Panc1 (cell line): ENCODE data around the gene NLRP14.

ENCODE experiments used
- POLR2AphosphoS5 ChIP-seq: IDR thresholded peaks from 2 replicates; pipeline ENCODE4 v1.6.1; 2012; ENCODE audit warnings: mild to moderate bottlenecking, low read depth, low read length, moderate library complexity
- TCF7L2 ChIP-seq: IDR thresholded peaks from 2 replicates; pipeline ENCODE4 v1.6.1; 2011; ENCODE audit warnings: mild to moderate bottlenecking, low read depth, low read length, inconsistent platforms
- TF ChIP-seq, protein P1 (sequence below): fragments of 450-650 bp; IDR thresholded peaks from 2 replicates; pipeline ENCODE4 v1.5.1; 2017; ENCODE audit warnings: mild to moderate bottlenecking
- TF ChIP-seq, protein P2 (sequence below), 2 experiments: IDR thresholded peaks; 2 replicates each; pipeline ENCODE4 v1.6.1; 2011 to 2012; ENCODE audit warnings: low read depth in 2 of 2, control low read depth in 1 of 2, low read length in 1 of 2, mild to moderate bottlenecking in 1 of 2, moderate library complexity in 1 of 2; ENCODE audit not compliant: insufficient read depth in 1 of 2

DNA sequence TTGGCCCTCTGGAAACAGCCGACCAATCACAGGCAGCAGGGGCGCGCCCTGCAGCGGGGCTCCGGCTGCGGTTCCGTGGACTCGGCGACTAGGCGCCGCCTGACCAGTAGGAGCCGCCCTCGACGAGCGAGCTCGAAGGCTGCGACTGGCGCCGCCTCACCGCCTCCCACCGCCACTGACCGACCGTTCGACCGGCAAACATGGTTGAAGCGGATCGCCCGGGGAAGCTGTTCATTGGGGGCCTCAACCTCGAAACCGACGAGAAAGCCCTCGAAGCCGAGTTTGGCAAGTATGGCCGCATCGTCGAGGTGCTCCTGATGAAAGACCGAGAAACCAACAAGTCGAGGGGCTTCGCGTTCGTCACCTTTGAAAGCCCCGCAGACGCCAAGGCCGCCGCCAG, 68.6 kb downstream of the NLRP14 start, which contains the start of gene RBMXL2:
- TF ChIP-seq, protein P1, sequence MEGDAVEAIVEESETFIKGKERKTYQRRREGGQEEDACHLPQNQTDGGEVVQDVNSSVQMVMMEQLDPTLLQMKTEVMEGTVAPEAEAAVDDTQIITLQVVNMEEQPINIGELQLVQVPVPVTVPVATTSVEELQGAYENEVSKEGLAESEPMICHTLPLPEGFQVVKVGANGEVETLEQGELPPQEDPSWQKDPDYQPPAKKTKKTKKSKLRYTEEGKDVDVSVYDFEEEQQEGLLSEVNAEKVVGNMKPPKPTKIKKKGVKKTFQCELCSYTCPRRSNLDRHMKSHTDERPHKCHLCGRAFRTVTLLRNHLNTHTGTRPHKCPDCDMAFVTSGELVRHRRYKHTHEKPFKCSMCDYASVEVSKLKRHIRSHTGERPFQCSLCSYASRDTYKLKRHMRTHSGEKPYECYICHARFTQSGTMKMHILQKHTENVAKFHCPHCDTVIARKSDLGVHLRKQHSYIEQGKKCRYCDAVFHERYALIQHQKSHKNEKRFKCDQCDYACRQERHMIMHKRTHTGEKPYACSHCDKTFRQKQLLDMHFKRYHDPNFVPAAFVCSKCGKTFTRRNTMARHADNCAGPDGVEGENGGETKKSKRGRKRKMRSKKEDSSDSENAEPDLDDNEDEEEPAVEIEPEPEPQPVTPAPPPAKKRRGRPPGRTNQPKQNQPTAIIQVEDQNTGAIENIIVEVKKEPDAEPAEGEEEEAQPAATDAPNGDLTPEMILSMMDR, result no peak
- TF ChIP-seq TCF7L2 (no peak), POLR2AphosphoS5 (no peak)
- TF ChIP-seq, protein P2, sequence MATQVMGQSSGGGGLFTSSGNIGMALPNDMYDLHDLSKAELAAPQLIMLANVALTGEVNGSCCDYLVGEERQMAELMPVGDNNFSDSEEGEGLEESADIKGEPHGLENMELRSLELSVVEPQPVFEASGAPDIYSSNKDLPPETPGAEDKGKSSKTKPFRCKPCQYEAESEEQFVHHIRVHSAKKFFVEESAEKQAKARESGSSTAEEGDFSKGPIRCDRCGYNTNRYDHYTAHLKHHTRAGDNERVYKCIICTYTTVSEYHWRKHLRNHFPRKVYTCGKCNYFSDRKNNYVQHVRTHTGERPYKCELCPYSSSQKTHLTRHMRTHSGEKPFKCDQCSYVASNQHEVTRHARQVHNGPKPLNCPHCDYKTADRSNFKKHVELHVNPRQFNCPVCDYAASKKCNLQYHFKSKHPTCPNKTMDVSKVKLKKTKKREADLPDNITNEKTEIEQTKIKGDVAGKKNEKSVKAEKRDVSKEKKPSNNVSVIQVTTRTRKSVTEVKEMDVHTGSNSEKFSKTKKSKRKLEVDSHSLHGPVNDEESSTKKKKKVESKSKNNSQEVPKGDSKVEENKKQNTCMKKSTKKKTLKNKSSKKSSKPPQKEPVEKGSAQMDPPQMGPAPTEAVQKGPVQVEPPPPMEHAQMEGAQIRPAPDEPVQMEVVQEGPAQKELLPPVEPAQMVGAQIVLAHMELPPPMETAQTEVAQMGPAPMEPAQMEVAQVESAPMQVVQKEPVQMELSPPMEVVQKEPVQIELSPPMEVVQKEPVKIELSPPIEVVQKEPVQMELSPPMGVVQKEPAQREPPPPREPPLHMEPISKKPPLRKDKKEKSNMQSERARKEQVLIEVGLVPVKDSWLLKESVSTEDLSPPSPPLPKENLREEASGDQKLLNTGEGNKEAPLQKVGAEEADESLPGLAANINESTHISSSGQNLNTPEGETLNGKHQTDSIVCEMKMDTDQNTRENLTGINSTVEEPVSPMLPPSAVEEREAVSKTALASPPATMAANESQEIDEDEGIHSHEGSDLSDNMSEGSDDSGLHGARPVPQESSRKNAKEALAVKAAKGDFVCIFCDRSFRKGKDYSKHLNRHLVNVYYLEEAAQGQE (IDR thresholded peaks at IDR 0.05; ENCODE audit: insufficient read depth in 1 of 2, low read depth in 2 of 2, low read length in 1 of 2), result no peak
